GM12892 (cell line): ENCODE results near the gene MCM9.

Source experiments
- POLR2A ChIP-seq: IDR thresholded peaks from 2 replicates; pipeline ENCODE4 v1.6.1; 2011; ENCODE audit warnings: low read depth, low read length, control low read depth
- POLR2AphosphoS5 ChIP-seq: IDR thresholded peaks from 2 replicates; pipeline ENCODE4 v1.6.1; 2011; ENCODE audit warnings: low read depth, low read length, control low read depth

GRCh38 chr6:118815495-118815894 is 119.5 kb downstream of the MCM9 start:
- TF ChIP-seq POLR2A = no peak
- no peak for TF ChIP-seq POLR2AphosphoS5
